Measurements from ENCODE around the gene MORC1. TPM values are rescaled to one million over a fixed set of nuclear protein-coding genes. Genes with fewer than 3 reads are reported as not detected.

Gene MORC1
- total and polyA plus RNA-seq, 7 donors = 0.03 TPM; not detected in 6

- intact Hi-C loops (cut with DNase I) = no loop called here
- Histone ChIP-seq H3K9me3 (no peaks in the 10 kb centered on the region), H3K27me3 (no peaks in the 10 kb centered on the region), H3K4me1 (no peaks in the 10 kb centered on the region), H3K36me3 (no peaks in the 10 kb centered on the region), H3K4me3 (no peak overlapping the region), H3K27ac (no peak overlapping the region)
- no peak for DNase-seq
- 74 to 80% methylated on average over 7 of the region's 7 CpGs for WGBS, 2 donors
- TF ChIP-seq CTCF (IDR thresholded peaks at IDR 0.05) = no peak
- TF ChIP-seq POLR2A (IDR thresholded peaks at IDR 0.05) = no peak
- no peak for TF ChIP-seq POLR2AphosphoS5 (IDR thresholded peaks at IDR 0.05)
- no peak for TF ChIP-seq EP300 (IDR thresholded peaks at IDR 0.05)
Observed at GRCh38 chr3:109070211-109070610, 47.7 kb downstream of the MORC1 start.

GRCh38 chr3:109066864-109067263 is 51.1 kb downstream of the MORC1 start:
- no peak for DNase-seq
- Histone ChIP-seq H3K9me3 (no peaks in the 10 kb centered on the region), H3K4me3 (no peak overlapping the region), H3K36me3 (no peaks in the 10 kb centered on the region), H3K4me1 (no peaks in the 10 kb centered on the region), H3K27me3 (no peaks in the 10 kb centered on the region), H3K27ac (no peak overlapping the region)
- TF ChIP-seq CTCF (IDR thresholded peaks at IDR 0.05) (no peak), EP300 (IDR thresholded peaks at IDR 0.05) (no peak), POLR2A (IDR thresholded peaks at IDR 0.05) (no peak), POLR2AphosphoS5 (IDR thresholded peaks at IDR 0.05) (no peak)
- intact Hi-C loops (cut with DNase I) = no loop called here
- 93 to 96% methylated on average over 3 of the region's 3 CpGs for WGBS, 2 donors

- intact Hi-C loops (cut with DNase I) = no loop called here
- WGBS, 2 donors = 8 to 12% methylated on average over 5 of the region's 5 CpGs
- no peaks in the 10 kb centered on the region for H3K27me3 ChIP-seq
- H3K27ac ChIP-seq = no peak overlapping the region
- H3K4me1 ChIP-seq = no peaks in the 10 kb centered on the region
- TF ChIP-seq POLR2AphosphoS5 (IDR thresholded peaks at IDR 0.05) = no peak
- TF ChIP-seq EP300 (IDR thresholded peaks at IDR 0.05) = no peak
- TF ChIP-seq POLR2A (IDR thresholded peaks at IDR 0.05) = no peak
- no peak for TF ChIP-seq CTCF (IDR thresholded peaks at IDR 0.05)
- H3K36me3 ChIP-seq = no peaks in the 10 kb centered on the region
- H3K9me3 ChIP-seq = no peaks in the 10 kb centered on the region
- no peak overlapping the region for H3K4me3 ChIP-seq
- DNase-seq = no peak
Observed at GRCh38 chr3:109059264-109059663, 58.7 kb downstream of the MORC1 start.

GRCh38 chr3:109057616-109058015 is 60.3 kb downstream of the MORC1 start:
- no peaks in the 10 kb centered on the region for H3K4me1 ChIP-seq
- intact Hi-C loops (cut with DNase I) = no loop called here
- DNase-seq = no peak
- H3K27ac ChIP-seq = no peak overlapping the region
- H3K36me3 ChIP-seq = no peaks in the 10 kb centered on the region
- H3K27me3 ChIP-seq = no peaks in the 10 kb centered on the region
- WGBS, 2 donors = 86 to 87% methylated on average over 3 of the region's 3 CpGs
- TF ChIP-seq CTCF (IDR thresholded peaks at IDR 0.05) = no peak
- no peak for TF ChIP-seq POLR2A (IDR thresholded peaks at IDR 0.05)
- TF ChIP-seq POLR2AphosphoS5 (IDR thresholded peaks at IDR 0.05) = no peak
- no peak for TF ChIP-seq EP300 (IDR thresholded peaks at IDR 0.05)
- H3K9me3 ChIP-seq = peaks cover 0 to 3% (median 0%) of the 10 kb centered on the region in 4 donors
- no peak overlapping the region for H3K4me3 ChIP-seq

- H3K36me3 ChIP-seq = no peaks in the 10 kb centered on the region
- intact Hi-C loops (cut with DNase I) = no loop called here
- no peak overlapping the region for H3K27ac ChIP-seq
- no peaks in the 10 kb centered on the region for H3K4me1 ChIP-seq
- 92 to 98% methylated on average over 3 of the region's 3 CpGs for WGBS, 2 donors
- peaks cover 0 to 3% (median 0%) of the 10 kb centered on the region in 4 donors for H3K9me3 ChIP-seq
- H3K4me3 ChIP-seq = no peak overlapping the region
- no peaks in the 10 kb centered on the region for H3K27me3 ChIP-seq
- no peak for TF ChIP-seq POLR2A (IDR thresholded peaks at IDR 0.05)
- TF ChIP-seq POLR2AphosphoS5 (IDR thresholded peaks at IDR 0.05) = no peak
- TF ChIP-seq EP300 (IDR thresholded peaks at IDR 0.05) = no peak
- TF ChIP-seq CTCF (IDR thresholded peaks at IDR 0.05) = no peak
- DNase-seq = no peak
Observed at GRCh38 chr3:109057056-109057455, 60.9 kb downstream of the MORC1 start.
